22Rv1 (cell line): ENCODE results near the gene ADAMTS17.

Experiments
- CTCF ChIP-seq: fragments of 450-650 bp; IDR thresholded peaks from 2 replicates; pipeline ENCODE4 v1.5.1; 2017; ENCODE audit warnings: mild to moderate bottlenecking
- ZFX ChIP-seq: fragments of 450-650 bp; IDR thresholded peaks from 2 replicates; pipeline ENCODE4 v1.6.1; 2017; ENCODE audit warnings: antibody characterized with exemption, borderline replicate concordance

- TF ChIP-seq CTCF = no peak
- TF ChIP-seq ZFX = no peak
These were observed 291.6 kb downstream of the ADAMTS17 start for GRCh38 chr15:100049936-100050876.
